ENCODE measurements around the gene SNED1.

Gene SNED1

DNA sequence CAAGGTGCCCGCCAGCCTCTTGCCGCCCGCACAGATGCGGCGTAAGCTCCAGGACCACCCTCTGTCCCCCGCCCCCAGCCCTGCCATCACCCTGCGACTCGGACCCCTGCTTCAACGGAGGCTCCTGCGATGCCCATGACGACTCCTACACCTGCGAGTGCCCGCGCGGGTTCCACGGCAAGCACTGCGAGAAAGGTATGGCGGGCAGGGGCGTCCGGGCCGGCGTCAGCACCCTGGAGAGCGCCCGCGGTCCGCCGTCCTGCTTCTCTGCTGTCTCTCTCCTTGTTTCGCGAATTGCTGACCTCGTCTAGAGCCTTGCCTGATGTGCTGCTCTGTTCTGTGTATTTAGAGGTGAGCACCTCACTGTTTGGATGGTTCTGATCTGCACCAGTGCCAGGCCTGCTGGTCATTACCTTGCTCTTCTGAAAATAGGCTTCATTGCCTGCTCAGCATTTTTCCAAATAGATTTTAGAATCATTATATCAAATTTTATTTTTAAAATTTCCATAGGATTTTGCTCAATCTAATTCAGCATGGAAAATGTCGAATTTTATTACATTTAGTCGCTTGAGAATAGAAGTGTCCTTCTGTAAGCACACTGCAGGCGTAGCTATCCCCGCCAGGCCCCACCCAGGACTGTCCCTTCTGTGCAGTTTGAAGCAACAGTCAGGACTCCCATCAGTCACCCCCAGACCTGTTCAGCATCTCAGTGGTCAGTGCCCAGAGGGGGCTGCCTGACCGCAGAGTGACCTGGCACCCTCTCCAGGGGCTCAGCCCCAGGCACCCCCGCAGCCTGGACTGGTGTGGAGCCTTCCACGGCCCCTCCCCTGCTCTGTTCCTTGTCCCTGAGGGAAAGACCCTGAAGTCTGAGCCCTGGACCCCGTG lies 51.6 kb downstream of the SNED1 start:
- DNase-seq: no peak

DNA sequence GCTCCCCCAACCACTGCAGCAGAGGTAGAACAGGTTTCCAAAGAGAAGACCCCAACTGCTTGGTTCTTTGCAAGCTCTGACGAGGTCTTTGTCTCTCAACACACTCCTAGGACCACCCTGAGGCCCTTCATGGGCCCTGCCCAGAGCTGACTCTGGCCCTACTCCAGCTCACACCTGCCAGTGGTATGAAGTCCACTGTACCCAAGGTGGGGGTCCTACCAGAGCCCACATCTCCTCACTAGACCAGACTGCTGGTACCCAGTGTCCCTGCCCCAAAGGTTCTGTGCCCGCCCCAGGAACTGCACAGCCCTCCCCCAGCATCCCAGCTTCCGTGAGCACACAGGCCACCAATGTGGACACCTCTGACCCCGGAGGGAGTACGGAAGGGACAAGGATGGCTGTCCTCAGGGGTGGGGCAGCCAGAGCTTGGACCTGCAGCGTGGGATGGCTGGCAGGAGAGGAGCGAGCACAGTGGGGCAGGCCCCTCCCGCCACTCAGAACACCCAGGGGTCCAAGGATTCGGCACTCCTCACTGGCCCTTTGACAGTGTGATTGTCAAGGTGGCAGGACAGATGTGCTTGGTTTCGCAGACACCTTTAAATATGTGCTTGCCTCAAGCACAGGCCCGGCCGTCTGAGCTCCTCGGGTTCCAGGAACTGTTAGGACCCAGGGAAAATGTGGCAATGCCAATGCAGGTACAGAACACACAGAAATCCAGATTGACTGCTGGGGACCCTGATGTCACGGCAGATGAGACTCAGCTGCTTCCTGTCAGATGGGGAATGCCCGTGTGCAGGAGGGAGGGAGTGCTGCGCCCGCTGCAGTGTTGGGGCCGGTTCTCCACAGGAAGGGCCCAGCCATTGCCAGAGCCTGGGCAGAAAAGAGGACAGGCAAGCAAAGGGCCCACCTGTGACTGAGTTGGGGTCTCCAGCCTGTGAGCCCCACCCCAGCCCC lies 52.5 kb downstream of the SNED1 start:
- no peak for DNase-seq

DNA sequence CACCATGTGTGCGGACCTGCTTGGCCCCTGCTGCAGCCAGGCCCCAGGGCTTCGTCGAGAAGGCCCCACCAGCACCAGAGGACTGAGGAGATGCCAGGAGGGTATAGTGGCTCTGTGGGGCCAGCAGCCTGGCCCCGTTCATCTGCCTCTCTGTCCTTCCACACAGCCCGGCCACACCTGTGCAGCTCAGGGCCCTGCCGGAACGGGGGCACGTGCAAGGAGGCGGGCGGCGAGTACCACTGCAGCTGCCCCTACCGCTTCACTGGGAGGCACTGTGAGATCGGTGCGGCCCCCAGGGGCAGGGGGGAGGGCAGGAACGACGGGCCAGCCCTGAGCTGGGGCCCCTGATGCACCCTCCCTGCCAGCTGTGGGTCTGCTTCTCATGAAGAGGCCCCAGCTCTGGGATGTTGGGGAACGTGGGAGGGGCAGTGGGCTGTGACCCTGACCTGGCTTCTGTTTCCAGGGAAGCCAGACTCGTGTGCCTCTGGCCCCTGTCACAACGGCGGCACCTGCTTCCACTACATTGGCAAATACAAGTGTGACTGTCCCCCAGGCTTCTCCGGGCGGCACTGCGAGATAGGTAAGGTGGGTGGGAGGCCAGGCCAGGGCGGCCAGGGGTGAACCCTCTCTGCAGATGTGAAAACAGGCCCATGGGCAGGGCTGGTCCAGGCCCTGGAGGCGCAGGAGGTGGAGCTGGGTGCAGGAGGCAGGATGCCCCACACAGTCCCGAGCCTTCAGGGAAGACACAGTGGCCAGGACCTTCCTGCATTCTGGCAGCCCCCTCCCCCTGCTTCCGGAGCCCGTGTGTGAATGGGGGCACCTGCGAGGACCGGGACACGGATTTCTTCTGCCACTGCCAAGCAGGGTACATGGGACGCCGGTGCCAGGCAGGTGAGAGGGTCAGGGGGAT lies 53.4 kb downstream of the SNED1 start:
- DNase-seq: no peak

DNA sequence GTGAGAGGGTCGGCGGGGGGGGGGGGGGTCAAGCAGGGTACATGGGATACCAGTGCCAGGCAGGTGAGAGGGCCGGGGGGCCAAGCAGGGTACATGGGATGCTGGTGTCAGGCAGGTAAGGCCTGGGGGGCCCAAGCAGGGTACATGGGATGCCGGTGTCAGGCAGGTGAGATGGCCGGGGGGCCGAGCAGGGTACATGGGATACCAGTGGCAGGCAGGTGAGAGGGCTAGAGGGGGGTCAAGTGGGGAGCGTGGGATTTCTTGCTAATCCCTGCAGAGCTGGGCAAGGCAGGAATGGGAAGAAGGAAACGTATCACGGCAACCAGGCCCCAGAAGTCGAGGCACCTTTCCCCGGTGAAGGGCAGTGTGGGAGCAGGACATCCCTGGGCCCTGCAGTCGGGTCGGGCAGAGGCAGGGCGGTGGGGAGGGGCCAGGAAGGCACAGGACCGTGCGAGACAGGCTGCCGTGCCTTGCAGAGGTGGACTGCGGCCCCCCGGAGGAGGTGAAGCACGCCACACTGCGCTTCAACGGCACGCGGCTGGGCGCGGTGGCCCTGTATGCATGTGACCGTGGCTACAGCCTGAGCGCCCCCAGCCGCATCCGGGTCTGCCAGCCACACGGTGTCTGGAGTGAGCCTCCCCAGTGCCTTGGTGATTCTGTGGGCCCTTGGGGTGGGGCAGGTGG lies 54.4 kb downstream of the SNED1 start:
- DNase-seq: no peak

DNA sequence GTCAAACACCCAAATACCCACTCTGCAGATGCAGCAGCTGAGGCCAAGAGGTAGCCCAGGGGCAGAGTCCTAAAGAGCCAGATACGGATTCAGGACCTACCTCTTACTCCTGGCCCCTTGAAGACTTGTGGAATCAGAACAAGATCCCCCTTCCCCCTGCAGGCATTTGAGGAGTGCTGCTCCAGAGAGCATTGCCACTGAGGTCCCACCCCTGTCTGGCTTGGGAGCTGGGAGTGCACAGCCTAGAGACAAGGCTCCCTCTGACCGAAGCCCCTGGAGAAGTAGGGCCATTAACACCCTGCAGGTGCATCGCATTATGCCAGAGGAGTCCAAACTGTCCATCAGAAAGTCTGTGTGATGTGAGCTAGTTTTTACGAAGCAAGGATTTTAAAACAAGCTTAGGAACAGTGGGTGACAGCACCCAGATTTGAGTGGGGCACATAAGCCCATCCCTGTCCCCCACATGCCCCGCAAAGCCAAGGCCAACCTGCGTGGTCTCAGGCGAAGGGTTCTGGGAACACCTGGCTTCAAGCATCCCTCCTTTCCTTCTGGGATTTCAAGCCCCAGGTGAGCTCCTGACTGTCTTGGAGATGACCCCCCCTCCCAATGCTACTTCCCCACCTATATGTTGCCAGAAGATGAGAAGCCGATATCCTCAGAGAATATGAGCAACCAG lies 55.3 kb downstream of the SNED1 start:
- no peak for DNase-seq

DNA sequence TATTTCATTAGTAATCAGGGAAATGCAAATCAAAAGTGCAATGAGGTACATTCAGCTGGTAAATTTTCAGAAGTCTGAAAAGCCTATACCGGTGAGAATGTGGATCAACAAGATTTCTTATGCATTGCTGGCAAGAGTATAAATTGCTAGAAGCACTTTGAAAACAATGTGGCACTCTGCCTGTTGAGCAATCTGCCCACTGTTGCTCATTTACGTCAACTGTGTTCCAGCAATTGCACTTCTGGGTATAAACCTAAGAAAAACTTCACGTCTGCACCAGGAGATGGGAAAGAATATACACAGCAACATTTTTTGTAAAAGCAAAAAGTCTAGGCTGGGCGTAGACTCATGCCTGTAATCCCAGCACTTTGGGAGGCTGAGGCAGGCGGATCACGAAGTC lies 62.9 kb downstream of the SNED1 start:
- no peak for DNase-seq

DNA sequence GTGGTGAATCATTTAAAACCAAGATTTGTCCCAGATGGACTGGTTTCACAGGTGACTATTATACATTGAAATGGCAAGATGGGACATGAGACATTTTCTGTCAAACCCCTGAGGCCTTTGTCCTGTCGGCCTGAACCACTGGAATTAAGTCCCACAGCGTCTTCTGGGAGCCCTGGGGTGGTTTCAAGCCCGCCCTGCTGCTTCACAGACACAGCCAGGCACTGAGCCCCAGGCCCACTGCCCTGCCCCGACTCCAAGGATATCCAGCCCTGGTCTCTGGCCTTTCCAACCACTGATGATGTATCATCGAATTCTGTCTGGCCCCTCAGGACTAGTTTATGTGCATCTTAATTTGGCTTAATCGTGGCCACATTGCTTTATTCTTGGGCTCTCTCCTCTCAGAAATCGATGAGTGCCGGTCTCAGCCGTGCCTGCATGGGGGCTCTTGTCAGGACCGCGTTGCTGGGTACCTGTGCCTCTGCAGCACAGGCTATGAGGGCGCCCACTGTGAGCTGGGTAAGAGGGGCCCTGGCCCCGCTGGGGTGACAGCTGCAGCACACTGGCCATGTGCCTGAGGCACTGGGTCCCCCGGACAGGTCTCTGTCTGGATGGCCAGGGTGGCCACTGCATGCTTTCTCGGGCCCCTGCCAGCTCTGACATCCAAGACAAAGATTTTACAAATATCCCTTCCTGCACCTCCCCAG lies 64.1 kb downstream of the SNED1 start:
- no peak for DNase-seq

DNA sequence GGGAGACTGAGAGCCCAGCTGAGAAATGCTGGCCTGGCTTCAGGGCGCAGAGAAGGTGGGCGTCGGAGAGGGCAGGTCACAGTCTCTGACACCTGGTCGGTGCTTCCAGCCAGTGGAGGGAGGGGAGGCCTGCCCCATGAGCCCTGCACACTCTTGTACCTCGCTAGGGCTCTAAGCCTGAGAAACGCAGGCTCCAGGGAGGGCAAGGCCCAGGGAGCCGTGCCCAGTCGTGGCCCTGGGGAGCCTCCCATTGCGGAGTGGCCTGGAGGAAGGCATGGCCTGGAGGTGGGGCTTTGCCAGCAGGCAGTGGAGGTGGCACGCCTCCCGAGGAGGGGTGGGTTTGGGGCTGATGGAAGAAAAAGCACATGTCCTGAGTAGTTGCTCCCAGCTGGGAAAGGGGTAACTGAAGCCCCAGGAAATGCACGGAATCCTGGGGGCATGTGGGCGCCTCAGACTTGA lies 64.7 kb downstream of the SNED1 start:
- no peak for DNase-seq

DNA sequence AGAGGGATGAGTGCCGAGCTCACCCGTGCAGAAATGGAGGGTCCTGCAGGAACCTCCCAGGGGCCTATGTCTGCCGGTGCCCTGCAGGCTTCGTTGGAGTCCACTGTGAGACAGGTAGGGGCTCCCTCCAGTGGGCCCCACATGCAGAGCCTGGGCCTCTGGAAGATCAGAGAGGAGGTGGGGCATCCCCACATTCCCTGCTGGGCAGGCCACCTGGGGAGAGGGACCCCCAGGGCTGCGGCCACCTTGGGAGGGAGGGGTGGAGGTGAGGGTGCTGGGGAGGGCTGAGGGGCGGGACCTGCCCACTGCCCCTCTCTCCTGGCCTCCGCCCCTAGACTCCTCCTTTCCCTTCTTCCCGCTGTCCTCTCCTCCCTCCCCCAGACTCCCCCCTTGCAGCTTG lies 65.2 kb downstream of the SNED1 start:
- no peak for DNase-seq

DNA sequence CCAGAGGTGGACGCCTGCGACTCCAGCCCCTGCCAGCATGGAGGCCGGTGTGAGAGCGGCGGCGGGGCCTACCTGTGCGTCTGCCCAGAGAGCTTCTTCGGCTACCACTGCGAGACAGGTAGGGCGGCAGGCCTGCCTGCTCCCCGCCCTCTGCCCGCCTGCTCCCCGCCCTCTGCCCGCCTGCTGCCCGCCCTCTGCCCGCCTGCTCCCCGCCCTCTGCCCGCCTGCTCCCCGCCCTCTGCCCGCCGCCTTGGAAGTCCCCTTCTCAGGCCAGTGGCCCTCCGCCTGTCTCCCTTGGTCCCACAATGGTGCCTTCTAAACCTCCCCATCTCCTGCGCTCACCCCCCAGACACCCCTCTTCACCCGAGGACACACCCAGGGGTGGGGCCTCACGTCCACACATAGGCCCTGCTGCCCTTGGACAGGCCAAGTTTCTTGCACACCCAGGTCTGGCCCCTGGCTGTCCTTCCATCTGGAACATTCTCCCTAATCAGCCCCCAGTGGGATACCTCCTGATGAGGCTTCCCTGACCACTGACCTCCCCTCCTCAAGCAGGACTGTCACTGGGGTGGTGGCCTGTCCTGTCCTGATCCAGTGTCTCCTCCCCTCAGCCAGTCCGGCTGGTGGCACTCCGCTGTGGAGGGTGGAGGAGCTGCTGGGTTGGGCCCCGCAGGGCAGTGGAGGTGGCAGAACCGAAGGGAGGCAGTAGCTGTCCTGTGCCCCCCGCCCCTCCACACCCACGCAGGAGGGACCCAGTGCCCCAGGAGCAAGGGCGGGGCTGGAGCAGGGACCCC lies 65.8 kb downstream of the SNED1 start:
- peak; percentile 55 for DNase-seq

DNA sequence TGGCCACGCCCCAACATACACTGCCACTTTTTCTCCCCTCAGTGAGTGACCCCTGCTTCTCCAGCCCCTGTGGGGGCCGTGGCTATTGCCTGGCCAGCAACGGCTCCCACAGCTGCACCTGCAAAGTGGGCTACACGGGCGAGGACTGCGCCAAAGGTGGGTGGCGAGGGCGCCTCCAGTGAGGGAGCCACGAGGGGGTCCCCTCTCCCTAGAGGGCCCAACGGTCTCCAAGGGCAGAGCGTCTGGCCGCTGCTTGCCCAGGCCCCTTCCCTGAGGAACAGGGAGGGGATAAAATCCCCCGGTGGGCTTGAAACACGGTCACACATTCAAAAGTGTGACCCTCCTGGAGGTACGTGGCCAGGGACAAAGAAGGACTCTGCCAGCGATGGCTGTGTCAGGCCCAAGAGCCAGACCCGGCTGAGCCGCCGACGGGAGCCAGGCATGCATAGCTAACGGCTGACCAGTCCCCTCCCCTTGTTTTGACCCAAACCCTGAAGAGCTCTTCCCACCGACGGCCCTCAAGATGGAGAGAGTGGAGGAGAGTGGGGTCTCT lies 66.5 kb downstream of the SNED1 start:
- no peak for DNase-seq

DNA sequence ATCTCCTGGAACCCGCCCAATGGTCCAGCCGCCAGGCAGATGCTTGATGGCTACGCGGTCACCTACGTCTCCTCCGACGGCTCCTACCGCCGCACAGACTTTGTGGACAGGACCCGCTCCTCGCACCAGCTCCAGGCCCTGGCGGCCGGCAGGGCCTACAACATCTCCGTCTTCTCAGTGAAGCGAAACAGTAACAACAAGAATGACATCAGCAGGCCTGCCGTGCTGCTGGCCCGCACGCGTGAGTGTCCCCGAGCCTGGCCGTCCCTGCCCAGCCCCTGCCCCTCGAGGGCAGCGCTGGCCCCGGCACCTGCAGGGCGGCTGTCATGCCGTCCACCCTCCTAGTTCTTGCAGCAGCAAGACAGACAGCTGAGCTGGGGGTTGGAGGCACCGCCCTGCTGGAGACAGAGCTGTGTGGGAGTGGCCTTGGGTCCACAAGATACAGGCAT lies 67.0 kb downstream of the SNED1 start:
- no peak for DNase-seq

DNA sequence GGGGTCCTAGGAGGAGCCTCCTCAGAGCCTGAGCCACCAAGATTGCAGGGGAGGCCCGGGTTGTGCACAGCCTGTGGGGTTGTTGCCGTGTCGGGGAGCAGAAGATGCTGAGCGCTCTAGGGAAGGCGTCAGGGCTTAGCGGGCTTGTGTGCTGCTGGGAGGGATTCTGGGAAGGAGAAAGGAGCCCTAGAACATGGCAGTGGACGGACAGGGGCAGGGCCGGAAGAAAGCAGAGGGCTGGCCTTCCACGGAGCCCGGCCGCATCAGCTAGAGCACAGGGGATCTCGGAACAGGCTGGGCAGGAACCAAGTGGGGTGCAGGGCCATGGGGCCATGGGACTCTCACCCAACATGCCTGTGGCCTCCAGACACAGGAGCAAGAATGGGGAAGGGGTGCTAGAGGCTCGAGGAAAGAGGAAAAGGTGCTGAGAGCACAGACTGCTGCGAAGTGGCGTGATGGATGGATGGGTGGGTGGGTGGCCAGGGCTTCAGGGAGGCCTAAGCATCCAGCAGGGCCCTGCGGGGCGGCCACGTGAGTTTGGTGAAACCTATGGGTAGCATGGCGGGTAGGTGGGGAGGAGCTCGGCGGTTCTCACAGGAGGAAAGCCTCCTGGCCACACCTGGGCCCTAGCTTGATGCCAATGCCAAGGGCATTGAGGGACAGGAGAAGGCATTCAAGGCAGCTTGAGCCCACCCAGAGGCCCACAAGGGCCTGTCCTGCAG lies 67.9 kb downstream of the SNED1 start:
- no peak for DNase-seq

DNA sequence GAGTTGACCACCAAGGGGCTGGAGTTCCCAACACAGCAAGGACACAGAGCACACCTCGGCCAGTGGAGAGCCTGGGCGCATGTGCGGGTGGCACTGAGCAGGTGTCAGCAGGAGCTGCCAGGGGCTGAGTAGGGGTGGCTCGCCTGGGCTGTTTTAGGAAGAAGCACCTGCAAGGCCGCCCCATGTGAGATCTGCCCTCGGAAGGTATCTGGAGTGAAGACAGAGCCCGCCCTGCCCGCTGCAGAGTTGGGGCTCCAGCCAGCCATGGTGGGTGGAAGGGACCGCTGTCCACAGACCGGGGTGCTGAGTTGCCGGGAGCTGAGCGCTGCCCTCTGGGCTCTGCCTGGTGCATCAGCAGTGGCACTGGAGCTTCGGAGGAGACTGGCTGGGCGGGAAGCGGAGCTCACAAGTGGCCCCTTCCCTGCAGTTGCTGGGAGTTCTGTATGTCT lies 68.5 kb downstream of the SNED1 start:
- DNase-seq: no peak

DNA sequence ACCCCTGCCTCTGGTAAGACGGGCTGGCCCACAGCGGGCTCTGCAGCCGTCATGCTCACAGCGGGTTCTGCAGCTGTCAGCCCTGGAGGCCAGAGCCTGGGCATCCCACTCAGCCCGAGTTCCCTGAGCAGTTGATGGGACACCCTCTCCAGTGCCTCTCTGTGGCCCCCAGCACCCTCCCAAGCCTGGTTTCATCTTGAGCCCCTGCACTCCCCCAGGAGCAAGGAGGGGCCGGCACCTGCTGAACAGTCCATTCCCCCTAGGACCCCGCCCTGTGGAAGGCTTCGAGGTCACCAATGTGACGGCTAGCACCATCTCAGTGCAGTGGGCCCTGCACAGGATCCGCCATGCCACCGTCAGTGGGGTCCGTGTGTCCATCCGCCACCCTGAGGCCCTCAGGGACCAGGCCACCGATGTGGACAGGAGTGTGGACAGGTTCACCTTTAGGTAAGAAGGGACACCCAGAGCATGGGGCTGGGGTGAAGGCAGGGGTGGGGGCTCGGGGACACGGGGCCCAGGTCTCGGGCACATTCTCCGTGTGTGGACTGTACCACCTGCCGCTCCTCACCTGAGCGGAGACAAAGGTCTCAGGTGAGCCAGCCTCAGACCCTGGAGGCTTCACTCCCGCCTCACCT lies 69.2 kb downstream of the SNED1 start:
- no peak for DNase-seq

DNA sequence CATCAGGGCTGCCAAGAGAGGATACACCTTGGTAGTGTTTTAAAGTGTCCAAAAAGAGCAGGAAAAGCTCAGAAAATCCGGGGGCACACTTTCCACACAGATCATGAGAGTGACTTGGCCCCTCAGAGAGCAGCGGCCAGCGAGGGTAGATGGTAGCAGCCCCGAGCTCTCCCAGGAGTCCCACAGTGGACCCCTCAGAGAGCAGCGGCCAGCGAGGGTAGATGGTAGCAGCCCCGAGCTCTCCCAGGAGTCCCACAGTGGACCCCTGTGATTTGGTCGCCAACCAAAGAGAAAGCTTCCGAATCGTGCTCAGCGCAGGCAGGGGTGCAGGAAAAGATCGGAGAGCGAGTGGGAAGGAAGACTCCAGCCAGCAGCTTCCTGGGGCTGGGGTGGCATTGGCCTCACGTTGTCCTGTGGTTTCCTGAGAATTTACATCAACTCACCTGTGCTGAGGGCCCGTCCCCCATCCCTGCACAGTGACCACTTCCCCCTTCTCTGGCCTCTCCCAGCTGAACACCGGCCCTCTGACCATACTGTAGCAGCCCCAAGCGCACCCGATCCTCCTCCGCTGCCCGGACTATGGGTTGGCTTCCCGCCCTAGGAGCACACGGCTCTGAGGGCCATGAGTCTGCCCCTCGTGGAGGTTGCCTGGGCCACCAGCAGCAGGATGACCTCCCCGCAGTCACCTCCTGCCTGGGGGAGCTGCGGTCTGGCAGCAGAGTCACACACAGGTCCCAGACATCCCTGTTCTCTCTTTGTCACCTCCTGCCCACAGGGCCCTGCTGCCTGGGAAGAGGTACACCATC lies 69.9 kb downstream of the SNED1 start:
- DNase-seq: no peak

All from CD4-positive, alpha-beta T cell treated with Interferon gamma for 1 hour (primary cell).